NCI-H1105 (cell line): ENCODE results near the gene SLC39A7.

Experiments used
- DNase-seq: peaks from one replicate; lab custom pipeline; 2025; lab: John Stamatoyannopoulos, UW

Gene SLC39A7

DNA sequence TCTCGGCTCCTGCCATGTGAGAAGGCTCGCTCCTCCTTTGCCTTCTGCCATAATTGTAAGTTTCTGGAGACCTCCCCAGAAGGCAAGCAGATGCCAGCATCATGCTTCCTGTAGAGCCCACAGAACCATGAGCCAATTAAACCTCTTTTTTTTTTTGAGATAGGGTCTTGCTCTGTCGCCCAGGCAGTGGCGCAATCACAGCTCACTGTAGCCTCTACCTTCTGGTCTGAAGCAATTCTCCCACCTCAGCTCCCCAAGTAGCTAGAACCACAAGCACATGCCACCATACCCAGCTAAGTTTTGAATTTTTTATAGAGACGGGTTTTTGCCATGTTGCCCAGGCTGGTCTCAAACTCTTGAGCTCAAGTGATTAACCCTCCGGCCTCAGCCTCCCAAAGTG is 36.2 kb downstream of the SLC39A7 start:
- DNase-seq, result no peak

DNA sequence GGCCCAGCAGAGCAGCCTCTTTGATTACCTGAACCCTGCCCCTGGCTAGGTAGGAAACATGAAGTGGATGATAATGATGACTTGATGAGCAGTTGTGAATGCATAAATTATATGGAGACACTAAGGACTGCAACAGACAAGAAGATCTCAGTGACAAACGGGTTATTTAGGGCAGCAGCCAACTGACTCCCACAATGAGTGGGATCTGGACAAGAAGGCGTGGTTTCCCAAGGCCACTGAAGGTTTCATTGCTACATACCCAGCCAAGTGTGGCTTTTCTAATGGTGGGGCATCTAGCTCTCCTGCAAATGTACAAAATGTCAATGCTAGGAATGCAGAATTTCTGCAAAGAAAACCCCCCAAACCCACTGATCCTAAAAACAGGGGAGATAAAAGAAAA is 37.1 kb downstream of the SLC39A7 start:
- DNase-seq, result no peak

DNA sequence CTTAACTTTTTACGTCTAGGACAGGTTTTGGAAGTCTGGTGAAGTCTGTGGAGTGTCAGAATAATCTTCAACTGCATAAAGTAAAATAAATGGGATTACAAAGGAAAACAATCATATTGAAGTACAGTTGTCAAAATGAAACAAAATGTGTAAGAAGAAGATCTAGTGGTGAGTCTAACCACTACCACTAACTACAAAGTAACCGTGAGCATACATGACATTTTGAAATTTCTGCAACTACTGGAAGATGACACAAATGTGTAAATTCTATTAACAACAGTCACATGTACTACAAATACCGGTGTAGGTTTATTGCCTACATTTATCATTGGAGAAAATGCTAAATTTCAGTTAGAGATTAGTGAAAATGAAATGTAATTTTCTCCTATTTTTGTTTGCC is 41.3 kb downstream of the SLC39A7 start:
- DNase-seq, result no peak

DNA sequence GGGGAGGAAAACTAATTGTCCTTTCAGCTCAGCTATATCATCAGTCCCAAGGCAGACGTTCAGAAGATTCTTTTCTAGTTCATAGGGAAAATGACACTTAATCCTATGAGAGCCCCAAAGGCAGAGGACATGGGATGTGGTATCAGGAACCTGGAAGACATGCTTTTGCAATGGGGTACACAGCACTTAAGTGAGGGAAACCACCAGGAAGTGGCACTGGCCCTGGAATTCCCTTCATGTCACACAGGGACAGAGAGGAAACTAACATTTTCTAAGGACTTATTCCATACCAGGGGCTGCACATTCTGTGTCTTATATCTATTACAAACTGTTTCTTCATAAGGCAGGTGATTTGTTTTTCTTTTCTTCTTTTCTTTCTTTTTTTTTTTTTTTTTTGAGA is 42.8 kb downstream of the SLC39A7 start:
- no peak for DNase-seq

DNA sequence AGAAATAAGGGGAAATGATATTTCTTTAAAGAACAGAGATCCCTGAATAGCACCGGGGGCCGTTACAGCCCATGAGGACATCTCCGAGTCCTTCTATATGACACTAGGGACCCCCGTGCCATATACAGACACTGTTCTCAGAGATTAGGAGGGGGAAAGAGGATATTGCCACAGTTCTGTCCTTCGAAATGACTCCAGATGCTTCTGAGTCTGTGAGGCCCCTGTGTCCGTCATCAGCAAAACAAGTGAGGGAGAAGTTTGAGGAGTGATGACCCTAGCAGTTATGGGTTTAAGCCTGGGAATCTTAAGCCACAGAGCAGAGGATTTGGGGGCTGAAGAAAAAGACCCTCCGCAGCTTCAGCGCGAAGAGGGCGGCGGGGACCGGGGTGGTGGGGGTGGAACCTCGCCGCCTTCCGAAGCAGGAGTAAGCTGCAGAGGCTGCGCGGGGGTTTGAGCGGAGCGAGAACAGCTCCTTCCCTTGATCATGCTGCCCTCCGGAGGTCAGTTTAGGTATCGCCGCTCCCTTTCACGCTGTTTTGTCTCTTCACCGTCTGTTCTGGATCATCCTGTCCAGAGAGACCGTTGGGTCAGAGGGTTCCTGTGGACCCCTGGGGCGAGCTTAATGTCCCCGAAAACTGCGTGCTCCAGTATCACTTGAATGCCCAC is 47.4 kb downstream of the SLC39A7 start:
- DNase-seq, result peak; percentile 76

DNA sequence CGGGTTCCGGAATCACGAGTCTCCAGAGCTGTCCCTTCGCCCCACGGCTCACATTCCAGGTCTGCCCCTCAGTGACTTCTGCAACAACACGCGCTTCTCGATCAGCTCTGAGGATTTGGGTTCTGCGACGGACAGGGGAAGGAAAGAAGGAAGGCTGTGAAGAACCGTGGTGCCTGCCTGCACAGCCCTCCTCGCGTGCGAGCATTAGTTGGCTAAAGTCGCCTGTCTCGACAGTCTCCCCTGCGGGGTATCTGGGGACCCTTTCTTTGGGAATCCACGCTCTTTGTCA is 47.9 kb downstream of the SLC39A7 start:
- DNase-seq, result no peak

DNA sequence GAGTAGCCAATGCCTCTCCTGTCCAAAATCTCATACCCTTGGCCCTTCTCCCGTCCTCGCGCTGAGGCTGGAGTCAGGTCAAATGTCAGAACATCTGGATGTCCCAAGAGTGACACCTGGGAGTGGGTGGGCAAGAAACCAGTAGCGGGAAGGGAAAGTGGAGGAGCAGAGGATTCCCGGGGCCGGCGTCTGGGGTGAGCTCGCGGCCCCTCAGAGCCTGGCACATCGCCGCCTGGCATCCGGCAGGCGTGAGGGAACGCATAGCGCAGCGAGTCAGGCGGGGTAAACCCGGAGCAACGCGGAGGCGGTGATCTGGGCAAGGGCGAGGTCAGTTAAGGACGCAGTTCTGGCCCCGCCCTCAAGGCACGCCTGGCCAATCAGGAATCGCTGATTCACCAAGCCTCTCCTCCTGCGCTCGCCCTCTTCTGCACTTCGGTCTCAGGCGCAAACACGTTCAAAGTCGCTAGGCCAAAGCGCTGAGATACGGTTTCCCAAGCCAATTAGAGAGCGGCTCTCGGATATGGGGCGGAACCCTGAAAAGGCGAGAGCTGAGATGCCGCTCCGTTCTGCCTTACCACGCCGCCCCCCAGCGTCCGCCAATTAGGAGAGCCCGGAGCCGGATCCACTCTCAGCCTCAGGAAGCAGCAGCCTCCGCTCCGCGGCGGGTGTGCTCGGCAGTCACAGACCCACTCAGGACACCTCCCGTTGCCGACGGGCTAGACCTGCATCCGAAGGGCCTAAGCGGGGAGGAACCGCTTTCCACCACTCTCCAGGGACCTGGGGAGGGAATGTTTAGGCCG is 48.5 kb downstream of the SLC39A7 start:
- peak; percentile 98 for DNase-seq

DNA sequence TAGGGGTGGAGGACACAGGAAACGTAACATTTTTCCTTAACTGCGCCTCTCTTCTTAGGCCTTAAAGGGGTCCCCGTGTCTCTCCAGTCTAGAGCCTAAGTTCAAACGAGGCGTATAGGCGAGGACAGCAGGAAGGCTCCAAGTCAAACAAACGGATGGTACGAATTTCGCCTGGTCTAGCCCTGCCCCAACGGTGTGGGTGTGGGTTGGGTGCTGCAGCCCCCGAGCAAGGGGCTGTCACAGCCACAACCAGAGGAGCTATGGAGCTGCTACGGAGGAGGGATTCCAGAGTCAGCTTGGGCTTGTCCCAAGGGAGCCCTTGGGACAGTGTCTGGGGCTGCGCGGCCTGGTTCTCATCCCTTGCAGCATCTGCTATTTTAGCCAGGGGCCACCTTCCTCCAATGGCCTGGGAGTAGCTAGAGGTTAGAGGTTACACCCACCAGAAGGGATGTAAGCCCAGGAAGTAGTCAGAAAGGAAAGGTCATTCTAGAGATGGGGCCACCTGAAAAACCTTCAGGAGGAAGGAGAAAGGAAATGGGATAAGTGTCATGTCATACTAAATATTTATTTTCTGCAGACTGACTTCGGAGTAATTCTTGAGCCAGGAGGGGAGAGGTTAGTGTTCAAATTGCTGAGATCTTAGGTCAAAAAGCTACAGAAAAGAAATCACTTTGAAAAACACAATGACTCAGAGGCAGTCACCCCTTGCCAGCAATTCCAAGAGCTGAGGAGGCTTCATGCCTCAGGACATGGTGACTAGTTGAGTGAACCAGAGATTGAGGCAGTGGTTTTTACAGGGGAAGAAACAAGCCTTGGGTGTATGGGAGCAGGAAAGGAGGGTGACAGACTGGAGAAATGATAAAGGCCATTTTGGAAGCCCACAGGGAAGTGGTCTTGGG is 49.3 kb downstream of the SLC39A7 start:
- DNase-seq, result no peak

DNA sequence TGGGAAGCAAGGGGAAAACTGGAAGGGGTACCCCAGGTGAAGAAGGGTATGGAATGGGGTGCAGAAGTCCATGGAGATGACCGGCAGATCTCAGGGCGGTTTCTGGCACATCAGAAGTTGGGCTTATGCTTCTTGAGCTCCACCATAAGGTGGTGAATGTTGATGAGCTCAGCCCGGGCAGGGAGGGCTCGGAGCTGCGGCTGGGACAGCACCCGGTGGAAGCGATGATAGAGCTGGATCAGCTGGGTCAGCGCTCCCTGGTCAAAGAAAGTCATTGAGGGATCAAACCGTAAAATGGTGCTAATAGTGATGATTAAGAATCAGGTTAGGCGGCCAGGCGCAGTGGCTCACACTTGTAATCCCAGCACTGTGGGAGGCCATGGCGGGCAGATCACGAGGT is 50.1 kb downstream of the SLC39A7 start:
- no peak for DNase-seq

DNA sequence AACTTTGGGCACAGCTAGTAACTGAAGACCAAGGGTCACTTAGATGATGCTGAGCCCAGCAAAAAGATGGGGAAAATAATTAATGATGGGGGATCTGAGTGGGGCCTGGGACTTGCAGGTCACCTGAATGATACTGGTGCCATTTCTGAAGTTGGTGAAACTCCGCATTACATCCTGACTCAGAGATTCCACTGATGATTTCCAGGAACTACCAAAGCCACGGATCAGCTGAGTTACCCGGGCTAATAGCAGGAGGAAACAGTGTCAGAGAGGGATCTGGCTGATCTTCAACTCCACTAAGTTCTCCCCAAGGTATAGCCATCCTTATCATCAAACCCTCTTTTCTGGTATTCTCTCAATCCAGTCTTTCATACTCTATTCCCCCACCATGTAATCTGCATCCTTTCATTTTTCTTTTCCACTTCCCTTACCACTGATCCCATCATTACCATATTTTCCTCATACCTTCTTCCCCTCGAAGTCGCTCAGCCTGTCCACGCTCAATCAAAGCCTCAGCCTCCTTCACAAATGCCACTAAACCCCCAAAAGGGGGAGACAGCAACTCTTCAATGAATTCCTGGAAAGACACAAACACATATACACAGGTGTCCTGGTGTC is 50.8 kb downstream of the SLC39A7 start:
- DNase-seq, result no peak

DNA sequence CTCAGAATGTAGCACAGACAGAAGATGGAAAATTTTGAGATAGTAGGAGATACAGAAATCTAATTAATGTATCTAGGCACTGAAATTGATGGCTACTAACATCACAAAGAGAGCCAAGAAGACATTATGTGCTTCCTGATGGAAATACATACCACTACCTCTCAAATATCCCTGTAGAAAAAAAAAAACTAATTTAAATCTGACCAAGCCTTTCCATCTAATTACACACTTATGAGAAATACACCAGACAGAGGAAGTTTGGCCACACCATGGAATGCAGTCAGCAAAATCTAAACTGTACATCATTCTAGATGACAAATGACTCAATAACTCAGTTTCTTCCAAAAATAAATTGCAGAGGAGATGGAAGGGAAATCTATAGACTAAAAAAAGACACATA is 52.1 kb downstream of the SLC39A7 start:
- DNase-seq, result no peak
